ENCODE data around the gene SAMD1. TPM values are rescaled to one million over a fixed set of nuclear protein-coding genes. Genes with fewer than 3 reads are reported as not detected.

Gene SAMD1
- total and polyA plus RNA-seq, 2 of the 13 experiments (the other 11 are each of a cell fraction or from before 2014, with no cell fraction given): 17.5 to 45.0 TPM

DNA sequence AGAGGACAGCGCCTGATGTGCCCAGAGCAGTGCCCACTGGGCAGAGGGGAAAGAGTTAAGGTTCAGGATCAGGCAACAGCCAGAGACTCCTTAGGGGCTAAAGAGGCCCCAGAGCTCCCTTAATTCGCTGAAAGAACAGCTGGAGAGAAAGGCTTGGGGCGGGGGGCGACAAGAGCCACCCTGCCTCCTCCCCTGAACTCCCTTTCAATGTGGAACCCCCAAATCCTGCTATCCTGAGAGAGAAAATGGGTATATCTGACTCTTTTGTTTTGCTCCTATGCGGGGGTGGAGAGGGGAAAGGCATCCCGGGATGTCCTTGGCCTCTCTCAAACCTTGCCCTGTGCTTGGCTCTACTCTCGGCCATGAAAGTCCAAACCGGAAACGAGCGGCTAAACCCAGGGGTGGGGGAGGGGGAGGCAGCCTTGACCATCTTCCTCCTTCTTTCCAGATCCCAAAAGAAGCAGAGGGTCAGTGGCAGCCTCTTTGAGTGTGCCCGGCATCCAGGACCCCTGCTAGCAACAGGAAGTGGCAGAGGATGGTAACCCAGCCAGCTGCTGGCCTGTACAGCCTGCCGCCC lies 22.3 kb upstream of the SAMD1 start (continued):
- TF ChIP-seq PRPF4 (IDR thresholded peaks at IDR 0.05; ENCODE audit: low read depth, low read length, poor library complexity, severe bottlenecking) (peak; percentile 17), KMT2A (CRISPR knock-in tag; IDR thresholded peaks at IDR 0.05) (no peak; the same call in 1 of the 2 replicates), GABPA (IDR thresholded peaks at IDR 0.05; ENCODE audit: low read depth, low read length) (peak; percentile 28; the same call in 1 of the 2 replicates), GABPA (CRISPR knock-in tag; IDR thresholded peaks at IDR 0.05; ENCODE audit: low read depth) (peak; percentile 84), FOXO1 (CRISPR knock-in tag; IDR thresholded peaks at IDR 0.05) (no peak), SRSF1 (optimal IDR thresholded peaks at IDR 0.05; ENCODE audit: low read depth, low read length) (no peak), KDM6A (CRISPR knock-in tag; IDR thresholded peaks at IDR 0.05; ENCODE audit: low read depth) (no peak; the same call in 1 of the 2 replicates), TARDBP (CRISPR knock-in tag; IDR thresholded peaks at IDR 0.05) (0 out of 2 replicates have a peak, but pooled peaks have one; percentile 25), ZBTB25 (CRISPR knock-in tag; IDR thresholded peaks at IDR 0.05) (no peak), YY1 (IDR thresholded peaks at IDR 0.05; ENCODE audit: insufficient read depth, insufficient replicate concordance, low read depth, low read length) (peak; percentile 42), ZNF687 (CRISPR knock-in tag; IDR thresholded peaks at IDR 0.05) (peak; percentile 92), REL (CRISPR knock-in tag; conservative IDR thresholded peaks at IDR 0.05) (no peak), ETV5 (CRISPR knock-in tag; IDR thresholded peaks at IDR 0.05; ENCODE audit: borderline replicate concordance) (peak; percentile 86), ZSCAN29 (CRISPR knock-in tag; conservative IDR thresholded peaks at IDR 0.05) (0 out of 2 replicates have a peak, but pooled peaks have one; percentile 36), ELF3 (CRISPR knock-in tag; IDR thresholded peaks at IDR 0.05) (peak; percentile 68)
- TF ChIP-seq, protein P1, sequence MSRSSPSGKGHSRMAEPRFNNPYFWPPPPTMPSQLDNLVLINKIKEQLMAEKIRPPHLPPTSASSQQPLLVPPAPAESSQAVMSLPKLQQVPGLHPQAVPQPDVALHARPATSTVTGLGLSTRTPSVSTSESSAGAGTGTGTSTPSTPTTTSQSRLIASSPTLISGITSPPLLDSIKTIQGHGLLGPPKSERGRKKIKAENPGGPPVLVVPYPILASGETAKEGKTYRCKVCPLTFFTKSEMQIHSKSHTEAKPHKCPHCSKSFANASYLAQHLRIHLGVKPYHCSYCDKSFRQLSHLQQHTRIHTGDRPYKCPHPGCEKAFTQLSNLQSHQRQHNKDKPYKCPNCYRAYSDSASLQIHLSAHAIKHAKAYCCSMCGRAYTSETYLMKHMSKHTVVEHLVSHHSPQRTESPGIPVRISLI (CRISPR knock-in tag; IDR thresholded peaks at IDR 0.05; ENCODE audit: borderline replicate concordance): no peak
- TF ChIP-seq, protein P2, sequence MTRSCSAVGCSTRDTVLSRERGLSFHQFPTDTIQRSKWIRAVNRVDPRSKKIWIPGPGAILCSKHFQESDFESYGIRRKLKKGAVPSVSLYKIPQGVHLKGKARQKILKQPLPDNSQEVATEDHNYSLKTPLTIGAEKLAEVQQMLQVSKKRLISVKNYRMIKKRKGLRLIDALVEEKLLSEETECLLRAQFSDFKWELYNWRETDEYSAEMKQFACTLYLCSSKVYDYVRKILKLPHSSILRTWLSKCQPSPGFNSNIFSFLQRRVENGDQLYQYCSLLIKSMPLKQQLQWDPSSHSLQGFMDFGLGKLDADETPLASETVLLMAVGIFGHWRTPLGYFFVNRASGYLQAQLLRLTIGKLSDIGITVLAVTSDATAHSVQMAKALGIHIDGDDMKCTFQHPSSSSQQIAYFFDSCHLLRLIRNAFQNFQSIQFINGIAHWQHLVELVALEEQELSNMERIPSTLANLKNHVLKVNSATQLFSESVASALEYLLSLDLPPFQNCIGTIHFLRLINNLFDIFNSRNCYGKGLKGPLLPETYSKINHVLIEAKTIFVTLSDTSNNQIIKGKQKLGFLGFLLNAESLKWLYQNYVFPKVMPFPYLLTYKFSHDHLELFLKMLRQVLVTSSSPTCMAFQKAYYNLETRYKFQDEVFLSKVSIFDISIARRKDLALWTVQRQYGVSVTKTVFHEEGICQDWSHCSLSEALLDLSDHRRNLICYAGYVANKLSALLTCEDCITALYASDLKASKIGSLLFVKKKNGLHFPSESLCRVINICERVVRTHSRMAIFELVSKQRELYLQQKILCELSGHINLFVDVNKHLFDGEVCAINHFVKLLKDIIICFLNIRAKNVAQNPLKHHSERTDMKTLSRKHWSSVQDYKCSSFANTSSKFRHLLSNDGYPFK (CRISPR knock-in tag; IDR thresholded peaks at IDR 0.05; ENCODE audit: borderline replicate concordance): no peak
- TF ChIP-seq, protein P3, sequence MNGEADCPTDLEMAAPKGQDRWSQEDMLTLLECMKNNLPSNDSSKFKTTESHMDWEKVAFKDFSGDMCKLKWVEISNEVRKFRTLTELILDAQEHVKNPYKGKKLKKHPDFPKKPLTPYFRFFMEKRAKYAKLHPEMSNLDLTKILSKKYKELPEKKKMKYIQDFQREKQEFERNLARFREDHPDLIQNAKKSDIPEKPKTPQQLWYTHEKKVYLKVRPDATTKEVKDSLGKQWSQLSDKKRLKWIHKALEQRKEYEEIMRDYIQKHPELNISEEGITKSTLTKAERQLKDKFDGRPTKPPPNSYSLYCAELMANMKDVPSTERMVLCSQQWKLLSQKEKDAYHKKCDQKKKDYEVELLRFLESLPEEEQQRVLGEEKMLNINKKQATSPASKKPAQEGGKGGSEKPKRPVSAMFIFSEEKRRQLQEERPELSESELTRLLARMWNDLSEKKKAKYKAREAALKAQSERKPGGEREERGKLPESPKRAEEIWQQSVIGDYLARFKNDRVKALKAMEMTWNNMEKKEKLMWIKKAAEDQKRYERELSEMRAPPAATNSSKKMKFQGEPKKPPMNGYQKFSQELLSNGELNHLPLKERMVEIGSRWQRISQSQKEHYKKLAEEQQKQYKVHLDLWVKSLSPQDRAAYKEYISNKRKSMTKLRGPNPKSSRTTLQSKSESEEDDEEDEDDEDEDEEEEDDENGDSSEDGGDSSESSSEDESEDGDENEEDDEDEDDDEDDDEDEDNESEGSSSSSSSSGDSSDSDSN (CRISPR knock-in tag; IDR thresholded peaks at IDR 0.05): no peak
